Stomach (tissue), 4 donors: Measurements from ENCODE around the gene CCR5AS.

ENCODE experiments used
- POLR2A ChIP-seq, 4 donors: fragments of 450-650 bp; IDR thresholded peaks; one replicate each; pipeline ENCODE4 v1.6.1; 2016; ENCODE audit warnings: antibody characterized with exemption in 4 of 4, control low read depth in 2 of 4, mild to moderate bottlenecking in 1 of 4, moderate library complexity in 1 of 4
- POLR2AphosphoS5 ChIP-seq, 3 donors: sonication (generic); formaldehyde crosslinking; IDR thresholded peaks; one replicate each; pipeline ENCODE4 v1.6.1; 2016; ENCODE audit warnings: antibody characterized with exemption in 3 of 3
- TF ChIP-seq, protein P1 (sequence below), 7 experiments: fragments of 450-650 bp in 4 of 7; fragments of 200-600 bp in 3 of 7; sonication (generic) in 3 of 7; IDR thresholded peaks; one replicate each; pipeline ENCODE4 v1.5.1; 2016 to 2019; ENCODE audit warnings: antibody characterized with exemption in 7 of 7, control low read depth in 2 of 7, mild to moderate bottlenecking in 1 of 7

DNA sequence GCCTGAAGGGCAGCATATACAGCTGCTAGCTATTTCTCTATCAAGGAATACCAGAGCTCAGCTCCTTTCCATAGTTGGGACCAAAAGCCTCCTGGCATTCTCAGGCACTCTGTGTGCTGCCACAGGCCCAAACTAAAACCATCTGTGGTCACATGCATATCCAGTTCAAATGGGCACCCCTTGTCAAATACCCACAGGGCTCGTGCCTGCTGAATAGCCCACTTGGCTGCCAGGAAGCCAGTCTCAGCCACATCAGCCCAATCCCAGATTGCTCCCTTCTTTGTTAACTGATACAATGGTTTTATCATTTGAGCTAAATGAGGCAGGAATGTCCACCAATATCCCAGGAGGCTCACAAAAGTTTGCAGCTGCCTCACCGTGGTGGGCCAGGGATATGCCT, 14.1 kb upstream of the CCR5AS start:
- TF ChIP-seq, protein P1, sequence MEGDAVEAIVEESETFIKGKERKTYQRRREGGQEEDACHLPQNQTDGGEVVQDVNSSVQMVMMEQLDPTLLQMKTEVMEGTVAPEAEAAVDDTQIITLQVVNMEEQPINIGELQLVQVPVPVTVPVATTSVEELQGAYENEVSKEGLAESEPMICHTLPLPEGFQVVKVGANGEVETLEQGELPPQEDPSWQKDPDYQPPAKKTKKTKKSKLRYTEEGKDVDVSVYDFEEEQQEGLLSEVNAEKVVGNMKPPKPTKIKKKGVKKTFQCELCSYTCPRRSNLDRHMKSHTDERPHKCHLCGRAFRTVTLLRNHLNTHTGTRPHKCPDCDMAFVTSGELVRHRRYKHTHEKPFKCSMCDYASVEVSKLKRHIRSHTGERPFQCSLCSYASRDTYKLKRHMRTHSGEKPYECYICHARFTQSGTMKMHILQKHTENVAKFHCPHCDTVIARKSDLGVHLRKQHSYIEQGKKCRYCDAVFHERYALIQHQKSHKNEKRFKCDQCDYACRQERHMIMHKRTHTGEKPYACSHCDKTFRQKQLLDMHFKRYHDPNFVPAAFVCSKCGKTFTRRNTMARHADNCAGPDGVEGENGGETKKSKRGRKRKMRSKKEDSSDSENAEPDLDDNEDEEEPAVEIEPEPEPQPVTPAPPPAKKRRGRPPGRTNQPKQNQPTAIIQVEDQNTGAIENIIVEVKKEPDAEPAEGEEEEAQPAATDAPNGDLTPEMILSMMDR (IDR thresholded peaks at IDR 0.05) = no peak
- no peak for TF ChIP-seq POLR2A (IDR thresholded peaks at IDR 0.05)
- no peak for TF ChIP-seq POLR2AphosphoS5 (IDR thresholded peaks at IDR 0.05)
